ENCODE data around the gene SDF2L1.

- TF ChIP-seq EZH2 (IDR thresholded peaks at IDR 0.05) (no peak), POLR2AphosphoS5 (IDR thresholded peaks at IDR 0.05; ENCODE audit: borderline replicate concordance, low read depth, low read length) (no peak), FOXP2 (optimal IDR thresholded peaks at IDR 0.05; ENCODE audit: control extremely low read depth, extremely low read length, insufficient read depth) (no peak)
Measured at GRCh38 chr22:21691816-21692215, 49.7 kb downstream of the SDF2L1 start.
